Gastroesophageal sphincter (tissue), 4 donors: ENCODE results near the gene RGS12. TPM values are rescaled to one million over a fixed set of nuclear protein-coding genes. Genes with fewer than 3 reads are reported as not detected.

Experiments used
- ATAC-seq: fragments of 150-250 bp; one replicate; pipeline ENCODE4 v1.9.1; 2016; ENCODE audit warnings: mild to moderate bottlenecking, moderate library complexity
- H3K27ac ChIP-seq, 4 donors: fragments of 200-600 bp; sonication (generic) in 3 of 4; 1 replicate in 3 of 4; 2 replicates in 1 of 4; pipeline ENCODE4 v1.5.1; 2016 to 2019
- H3K27me3 ChIP-seq: fragments of 200-600 bp; sonication (generic); one replicate; pipeline ENCODE4 v1.5.1; 2019
- H3K36me3 ChIP-seq, 2 donors: fragments of 200-600 bp; sonication (generic); one replicate each; pipeline ENCODE4 v1.5.1; 2019; ENCODE audit warnings: control low read depth in 1 of 2
- H3K4me1 ChIP-seq, 3 donors: fragments of 200-600 bp; sonication (generic); 1 replicate in 2 of 3; 2 replicates in 1 of 3; pipeline ENCODE4 v1.5.1; 2016 to 2019; ENCODE audit warnings: control low read depth in 2 of 3
- H3K4me3 ChIP-seq, 2 donors: fragments of 200-600 bp; sonication (generic); one replicate each; pipeline ENCODE4 v1.5.1; 2019; ENCODE audit warnings: mild to moderate bottlenecking in 1 of 2, moderate library complexity in 1 of 2
- H3K9me3 ChIP-seq, 3 donors: fragments of 200-600 bp; sonication (generic); one replicate each; pipeline ENCODE4 v1.5.1; 2017 to 2019; ENCODE audit warnings: control low read depth in 2 of 3
- EP300 ChIP-seq: sonication (generic); formaldehyde crosslinking; IDR thresholded peaks from one replicate; pipeline ENCODE4 v1.6.1; 2017; ENCODE audit warnings: antibody characterized with exemption, mild to moderate bottlenecking
- POLR2A ChIP-seq, 2 donors: fragments of 450-650 bp; IDR thresholded peaks; one replicate each; pipeline ENCODE4 v1.6.1; 2017; ENCODE audit warnings: antibody characterized with exemption in 2 of 2, mild to moderate bottlenecking in 2 of 2, moderate library complexity in 1 of 2
- POLR2AphosphoS5 ChIP-seq: sonication (generic); formaldehyde crosslinking; IDR thresholded peaks from one replicate; pipeline ENCODE4 v1.6.1; 2017; ENCODE audit warnings: antibody characterized with exemption
- WGBS, 2 donors: methylation state at CpG; one replicate each; pipeline ENCODE4 v1.1.5; 2018; ENCODE audit warnings: low coverage in 1 of 2; 5-methylcytosine and 5-hydroxymethylcytosine counted together
- total RNA-seq, 4 donors: library from RNA; depleted of rRNA; stranded (reverse); fragments of >200 nt; gene quantifications; one replicate each; pipeline ENCODE4 v1.1.0, GENCODE V29; 2016
- TF ChIP-seq, protein P1 (sequence below), 4 experiments: fragments of 200-600 bp in 2 of 4; fragments of 450-650 bp in 2 of 4; sonication (generic) in 1 of 4; IDR thresholded peaks; one replicate each; pipeline ENCODE4 v1.5.1; 2017 to 2019; ENCODE audit warnings: antibody characterized with exemption in 4 of 4, mild to moderate bottlenecking in 2 of 4, moderate library complexity in 2 of 4

The RGS12 gene
- total RNA-seq, 4 donors from 2014 or later, result 24.1 to 32.7 (median 29.1) TPM

DNA sequence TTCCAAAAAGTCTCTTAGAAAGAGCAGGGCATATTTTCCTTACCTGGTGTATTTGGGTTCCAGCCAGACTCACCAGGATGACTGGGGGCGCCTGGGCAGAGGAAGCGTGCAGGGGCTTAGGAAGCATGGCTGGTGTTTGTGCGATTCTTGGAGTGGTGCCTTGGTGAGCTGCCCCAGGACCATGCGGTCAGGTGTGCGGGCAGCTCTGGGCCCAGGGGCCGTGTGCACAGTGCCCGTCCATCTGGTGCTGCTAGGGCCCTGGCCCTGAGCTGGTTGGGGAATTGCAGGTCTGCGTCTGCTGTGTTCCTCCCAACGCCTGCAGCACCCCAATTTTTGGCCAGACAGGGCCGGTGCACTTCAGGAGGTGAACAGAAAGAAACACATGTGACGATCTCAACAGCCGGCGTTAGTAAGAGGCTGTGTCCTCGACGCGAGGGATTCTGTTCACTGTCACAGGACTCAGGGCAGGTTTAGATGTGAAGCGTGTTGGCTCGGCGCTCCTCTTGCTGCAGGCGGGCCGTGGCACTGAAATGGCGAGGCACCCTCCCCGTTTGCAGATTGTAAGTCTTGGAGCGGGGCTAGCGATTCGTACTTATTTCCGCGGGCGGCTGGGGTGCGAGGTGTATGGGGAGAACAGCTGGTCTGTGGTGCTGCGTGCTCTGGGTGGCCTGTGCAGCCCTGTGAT, 15.2 kb downstream of the RGS12 start:
- peaks cover 0 to 50% (median 19%) of the 10 kb centered on the region in 3 donors for H3K4me1 ChIP-seq
- WGBS, 2 donors, result 93 to 95% methylated on average over 3 to 7 of the region's 31 CpGs
- H3K27ac ChIP-seq, result no peak overlapping the region
- no peak for ATAC-seq
- no peak for TF ChIP-seq POLR2A (IDR thresholded peaks at IDR 0.05)
- TF ChIP-seq EP300, result no peak
- TF ChIP-seq, protein P1, sequence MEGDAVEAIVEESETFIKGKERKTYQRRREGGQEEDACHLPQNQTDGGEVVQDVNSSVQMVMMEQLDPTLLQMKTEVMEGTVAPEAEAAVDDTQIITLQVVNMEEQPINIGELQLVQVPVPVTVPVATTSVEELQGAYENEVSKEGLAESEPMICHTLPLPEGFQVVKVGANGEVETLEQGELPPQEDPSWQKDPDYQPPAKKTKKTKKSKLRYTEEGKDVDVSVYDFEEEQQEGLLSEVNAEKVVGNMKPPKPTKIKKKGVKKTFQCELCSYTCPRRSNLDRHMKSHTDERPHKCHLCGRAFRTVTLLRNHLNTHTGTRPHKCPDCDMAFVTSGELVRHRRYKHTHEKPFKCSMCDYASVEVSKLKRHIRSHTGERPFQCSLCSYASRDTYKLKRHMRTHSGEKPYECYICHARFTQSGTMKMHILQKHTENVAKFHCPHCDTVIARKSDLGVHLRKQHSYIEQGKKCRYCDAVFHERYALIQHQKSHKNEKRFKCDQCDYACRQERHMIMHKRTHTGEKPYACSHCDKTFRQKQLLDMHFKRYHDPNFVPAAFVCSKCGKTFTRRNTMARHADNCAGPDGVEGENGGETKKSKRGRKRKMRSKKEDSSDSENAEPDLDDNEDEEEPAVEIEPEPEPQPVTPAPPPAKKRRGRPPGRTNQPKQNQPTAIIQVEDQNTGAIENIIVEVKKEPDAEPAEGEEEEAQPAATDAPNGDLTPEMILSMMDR (IDR thresholded peaks at IDR 0.05), result no peak
- TF ChIP-seq POLR2AphosphoS5, result no peak
- H3K36me3 ChIP-seq, result peaks cover 0 to 4% of the 10 kb centered on the region in 2 donors
- no peak overlapping the region for H3K4me3 ChIP-seq
- no peaks in the 10 kb centered on the region for H3K27me3 ChIP-seq
- H3K9me3 ChIP-seq, result no peaks in the 10 kb centered on the region

DNA sequence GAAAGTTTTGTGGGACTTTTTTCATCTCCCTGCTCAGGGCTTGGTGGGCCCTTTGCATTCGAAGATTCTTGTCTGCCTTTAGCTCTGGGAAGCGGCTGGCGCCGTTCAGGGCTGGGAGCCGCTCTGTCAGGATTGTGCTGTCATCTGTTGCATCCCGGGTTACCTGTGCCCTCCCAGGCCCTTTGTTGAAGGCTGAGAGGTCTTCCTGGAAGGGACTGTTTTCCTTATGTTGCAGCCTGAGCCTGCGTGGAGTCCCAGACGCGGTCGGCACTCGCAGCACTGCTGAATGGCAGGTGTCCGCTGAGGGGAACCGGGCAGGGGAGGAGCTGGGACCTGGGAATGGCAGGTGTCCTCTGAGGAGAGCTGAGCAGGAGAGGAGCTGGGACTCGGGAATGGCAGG, 15.9 kb downstream of the RGS12 start:
- TF ChIP-seq POLR2A (IDR thresholded peaks at IDR 0.05) (no peak), EP300 (no peak), POLR2AphosphoS5 (no peak)
- TF ChIP-seq, protein P1 (IDR thresholded peaks at IDR 0.05), result no peak
- ATAC-seq, result no peak
- no peaks in the 10 kb centered on the region for H3K9me3 ChIP-seq
- no peaks in the 10 kb centered on the region for H3K27me3 ChIP-seq
- H3K27ac ChIP-seq, result no peak overlapping the region
- no peak overlapping the region for H3K4me3 ChIP-seq
- H3K36me3 ChIP-seq, result peaks cover 0 to 6% of the 10 kb centered on the region in 2 donors
- 72 to 100% methylated on average over 1 to 6 of the region's 14 CpGs for WGBS, 2 donors
- H3K4me1 ChIP-seq, result peaks cover 0 to 43% (median 19%) of the 10 kb centered on the region in 3 donors

DNA sequence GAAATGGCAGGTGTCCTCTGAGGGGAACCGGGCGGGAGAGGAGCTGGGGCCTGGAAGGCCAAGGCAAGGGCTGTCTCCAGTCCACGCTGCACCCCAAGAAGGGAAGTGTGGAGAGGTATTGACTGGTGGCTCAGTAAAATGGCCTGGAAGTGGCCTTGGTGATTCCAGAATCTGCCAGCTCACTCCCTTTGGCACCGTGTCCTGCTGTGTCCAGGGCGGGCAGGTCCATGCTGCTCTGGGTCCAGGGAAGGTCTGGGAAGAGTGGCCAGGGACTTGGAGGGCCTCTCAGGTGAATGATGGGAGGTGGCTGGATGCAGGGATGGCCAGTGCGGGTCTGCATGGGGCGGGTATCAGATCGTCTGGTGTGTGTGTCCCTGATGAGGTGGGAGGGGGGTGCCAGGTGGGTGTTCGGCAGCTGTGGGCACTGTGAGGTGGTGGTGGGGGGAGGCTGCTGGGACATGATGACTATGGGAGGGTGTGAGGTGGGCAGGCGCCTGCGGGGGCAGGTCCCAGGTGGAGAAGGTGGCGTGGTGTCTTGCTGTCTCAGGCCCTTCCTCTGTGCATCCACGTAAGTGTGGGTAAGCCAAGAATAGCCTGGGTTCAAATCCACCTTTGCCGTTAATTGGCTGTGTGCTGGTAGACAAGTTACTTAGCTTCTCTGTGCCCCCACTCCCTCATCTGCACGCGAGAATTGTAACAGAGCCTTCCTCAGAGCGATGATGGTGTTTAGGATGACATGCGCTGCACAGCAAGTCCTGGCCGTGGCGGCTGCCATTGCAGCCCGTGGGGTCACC, 17.7 kb downstream of the RGS12 start:
- ATAC-seq, result no peak
- Histone ChIP-seq H3K27me3 (no peaks in the 10 kb centered on the region), H3K4me1 (peaks cover 0 to 25% (median 6%) of the 10 kb centered on the region in 3 donors), H3K36me3 (peaks cover 0 to 14% of the 10 kb centered on the region in 2 donors), H3K9me3 (no peaks in the 10 kb centered on the region), H3K27ac (no peak overlapping the region), H3K4me3 (no peak overlapping the region)
- 92% methylated on average over 2 to 16 of the region's 21 CpGs for WGBS, 2 donors
- TF ChIP-seq, protein P1 (IDR thresholded peaks at IDR 0.05), result no peak
- no peak for TF ChIP-seq EP300
- TF ChIP-seq POLR2AphosphoS5, result no peak
- TF ChIP-seq POLR2A (IDR thresholded peaks at IDR 0.05), result no peak

DNA sequence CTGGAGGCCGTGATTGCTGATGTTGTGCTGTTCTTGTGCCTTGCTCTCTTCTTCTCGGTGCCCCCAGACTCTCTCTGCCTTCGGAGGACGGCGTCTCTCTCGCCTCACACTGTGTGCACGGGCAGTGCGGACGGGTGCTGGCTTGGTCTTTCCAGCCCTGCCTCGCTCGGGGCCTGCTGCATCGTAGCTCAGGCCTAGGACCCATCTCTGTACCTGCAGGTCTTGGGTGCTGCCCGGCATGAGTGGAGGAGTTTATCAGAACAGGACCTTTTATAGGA, 18.2 kb downstream of the RGS12 start:
- Histone ChIP-seq H3K27ac (no peak overlapping the region), H3K9me3 (no peaks in the 10 kb centered on the region), H3K4me1 (peaks cover 0 to 20% (median under 1%) of the 10 kb centered on the region in 3 donors), H3K36me3 (peaks cover 0 to 18% of the 10 kb centered on the region in 2 donors), H3K4me3 (no peak overlapping the region), H3K27me3 (no peaks in the 10 kb centered on the region)
- no peak for ATAC-seq
- no peak for TF ChIP-seq EP300
- TF ChIP-seq POLR2AphosphoS5, result no peak
- TF ChIP-seq POLR2A (IDR thresholded peaks at IDR 0.05), result no peak
- TF ChIP-seq, protein P1 (IDR thresholded peaks at IDR 0.05), result no peak
- 87% methylated on average over 3 of the region's 13 CpGs; no CpG with 5 or more reads in 1 of the 2 donors for WGBS, 2 donors
